Muscle layer of duodenum (tissue), 2 donors: ENCODE measurements around the gene PI4K2B.
"Not testable (repeated sequence)": the region's sequence is repeated elsewhere in the genome, so short reads cannot be mapped to it uniquely, and the experiment has no call there.

Source experiments
- H3K27ac ChIP-seq: one replicate; pipeline ENCODE4 v1.7.0; 2013; ENCODE audit warnings: mild to moderate bottlenecking, low read length
- H3K27me3 ChIP-seq: one replicate; pipeline ENCODE4 v1.7.0; 2013; ENCODE audit warnings: low read depth, mild to moderate bottlenecking, control low read depth, low read length
- H3K36me3 ChIP-seq, 2 donors: one replicate each; pipeline ENCODE4 v1.7.0; 2013; ENCODE audit warnings: low read length in 2 of 2, control low read depth in 1 of 2, mild to moderate bottlenecking in 1 of 2; ENCODE audit not compliant: insufficient read depth in 2 of 2, control insufficient read depth in 1 of 2
- H3K4me1 ChIP-seq, 2 donors: one replicate each; pipeline ENCODE4 v1.7.0; 2013; ENCODE audit warnings: low read length in 2 of 2, mild to moderate bottlenecking in 2 of 2, control low read depth in 1 of 2, moderate library complexity in 1 of 2; ENCODE audit not compliant: insufficient read depth in 2 of 2, control insufficient read depth in 1 of 2
- H3K4me3 ChIP-seq, 2 donors: one replicate each; pipeline ENCODE4 v1.7.0; 2013; ENCODE audit warnings: low read length in 2 of 2, low read depth in 1 of 2, mild to moderate bottlenecking in 1 of 2
- H3K9me3 ChIP-seq, 2 donors: one replicate each; pipeline ENCODE4 v1.7.0; 2013; ENCODE audit warnings: low read length in 2 of 2, control low read depth in 1 of 2, mild to moderate bottlenecking in 1 of 2; ENCODE audit not compliant: control insufficient read depth in 1 of 2
- donor health status: healthy.

The PI4K2B gene

GRCh38 chr4:25223802-25224375, 9.9 kb upstream of the PI4K2B start:
- Histone ChIP-seq H3K27me3 (no peaks in the 10 kb centered on the region), H3K4me1 (no peaks in the 10 kb centered on the region), H3K27ac (no peak overlapping the region), H3K4me3 (peak overlapping the region in 1 of 2 donors; percentile 33), H3K9me3 (peaks cover 24 to 36% of the 10 kb centered on the region in 2 donors), H3K36me3 (no peaks in the 10 kb centered on the region)

GRCh38 chr4:25229804-25230203, 4.0 kb upstream of the PI4K2B start:
- H3K27me3 ChIP-seq, result no peaks in the 10 kb centered on the region
- no peak overlapping the region for H3K4me3 ChIP-seq
- no peak overlapping the region for H3K27ac ChIP-seq
- H3K4me1 ChIP-seq, result no peaks in the 10 kb centered on the region
- peaks cover 11 to 12% of the 10 kb centered on the region in 2 donors for H3K9me3 ChIP-seq
- no peaks in the 10 kb centered on the region for H3K36me3 ChIP-seq

GRCh38 chr4:25233194-25233593, 639 bp upstream of the PI4K2B start:
- no peaks in the 10 kb centered on the region for H3K27me3 ChIP-seq
- H3K4me3 ChIP-seq, result peak overlapping the region; percentile 72 to 90
- H3K27ac ChIP-seq, result peak overlapping the region; percentile 74
- H3K9me3 ChIP-seq, result peaks cover 3 to 4% of the 10 kb centered on the region in 2 donors
- peaks cover 0 to 7% of the 10 kb centered on the region in 2 donors for H3K4me1 ChIP-seq
- no peaks in the 10 kb centered on the region for H3K36me3 ChIP-seq

GRCh38 chr4:25234390-25235370, 847 bp downstream of the PI4K2B start:
- H3K9me3 ChIP-seq, result peaks cover 0 to 4% of the 10 kb centered on the region in 2 donors
- H3K27me3 ChIP-seq, result no peaks in the 10 kb centered on the region
- peaks cover 0 to 7% of the 10 kb centered on the region in 2 donors for H3K4me1 ChIP-seq
- H3K4me3 ChIP-seq, result peak overlapping the region; percentile 90 to 98
- peak overlapping the region; percentile 96 for H3K27ac ChIP-seq
- no peaks in the 10 kb centered on the region for H3K36me3 ChIP-seq

- Histone ChIP-seq H3K9me3 (peaks cover 0 to 4% of the 10 kb centered on the region in 2 donors), H3K27me3 (no peaks in the 10 kb centered on the region), H3K4me1 (peaks cover 0 to 7% of the 10 kb centered on the region in 2 donors), H3K27ac (peak overlapping the region; percentile 96), H3K4me3 (peak overlapping the region; percentile 90 to 98), H3K36me3 (no peaks in the 10 kb centered on the region)
Measured at GRCh38 chr4:25235401-25235800, 1.6 kb downstream of the PI4K2B start.

DNA sequence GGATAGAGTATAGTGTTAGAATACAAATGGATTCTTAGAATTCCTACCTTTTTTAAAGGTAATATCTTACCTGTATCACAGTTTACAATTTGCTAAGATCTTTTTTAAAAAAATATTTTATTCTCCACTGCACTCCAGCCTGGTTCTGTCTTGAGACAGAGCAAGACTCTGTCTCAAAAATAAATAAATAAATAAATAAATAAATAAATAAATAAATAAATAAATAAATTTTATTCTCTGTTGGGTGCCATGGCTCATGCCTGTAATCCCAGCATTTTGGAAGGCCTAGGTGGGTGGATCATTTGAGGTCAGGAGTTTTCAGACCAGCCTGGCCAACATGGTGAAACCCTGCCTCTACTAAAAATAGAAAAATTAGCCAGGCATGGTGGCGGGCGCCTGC, 2.2 kb downstream of the PI4K2B start:
- H3K27ac ChIP-seq, H3K4me1 ChIP-seq: not testable (repeated sequence)

GRCh38 chr4:25236971-25237370, 3.1 kb downstream of the PI4K2B start:
- Histone ChIP-seq H3K4me3 (no peak overlapping the region), H3K27ac (no peak overlapping the region), H3K27me3 (no peaks in the 10 kb centered on the region), H3K4me1 (peaks cover 0 to 7% of the 10 kb centered on the region in 2 donors), H3K36me3 (no peaks in the 10 kb centered on the region), H3K9me3 (peaks cover 0 to 4% of the 10 kb centered on the region in 2 donors)

More for the DNA sequence above, 2.2 kb downstream of the PI4K2B start:
- not testable (repeated sequence) for H3K27me3 ChIP-seq, H3K9me3 ChIP-seq, H3K36me3 ChIP-seq
- peak overlapping the region in 1 of 2 donors; percentile 98 for H3K4me3 ChIP-seq

DNA sequence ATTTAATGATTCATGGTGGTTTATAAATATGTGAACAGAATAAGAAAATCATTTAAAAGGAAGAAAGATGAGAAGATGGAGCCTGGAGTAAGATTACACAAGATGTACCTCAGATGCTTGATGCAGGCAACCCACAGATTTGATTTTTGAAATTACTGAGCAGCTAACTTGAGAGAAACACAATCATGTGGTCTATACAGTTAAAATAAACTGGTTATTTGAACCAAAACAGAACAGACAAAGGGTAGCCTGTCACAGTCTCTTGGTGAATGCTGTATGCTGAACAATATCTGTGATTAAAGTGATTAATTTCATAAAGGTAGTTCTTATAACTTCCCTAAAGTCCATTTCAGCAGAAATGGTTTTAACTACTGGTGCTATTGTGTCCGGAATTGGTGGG, 4.2 kb downstream of the PI4K2B start:
- H3K4me1 ChIP-seq, result peaks cover 0 to 7% of the 10 kb centered on the region in 2 donors
- no peaks in the 10 kb centered on the region for H3K36me3 ChIP-seq

GRCh38 chr4:25239528-25239927, 5.7 kb downstream of the PI4K2B start:
- H3K36me3 ChIP-seq, H3K9me3 ChIP-seq, H3K27ac ChIP-seq, H3K4me1 ChIP-seq, H3K4me3 ChIP-seq, H3K27me3 ChIP-seq: not testable (repeated sequence)

More for the DNA sequence above, 4.2 kb downstream of the PI4K2B start:
- H3K27ac ChIP-seq, result no peak overlapping the region
- no peaks in the 10 kb centered on the region for H3K27me3 ChIP-seq
- no peaks in the 10 kb centered on the region for H3K9me3 ChIP-seq
- no peak overlapping the region for H3K4me3 ChIP-seq

DNA sequence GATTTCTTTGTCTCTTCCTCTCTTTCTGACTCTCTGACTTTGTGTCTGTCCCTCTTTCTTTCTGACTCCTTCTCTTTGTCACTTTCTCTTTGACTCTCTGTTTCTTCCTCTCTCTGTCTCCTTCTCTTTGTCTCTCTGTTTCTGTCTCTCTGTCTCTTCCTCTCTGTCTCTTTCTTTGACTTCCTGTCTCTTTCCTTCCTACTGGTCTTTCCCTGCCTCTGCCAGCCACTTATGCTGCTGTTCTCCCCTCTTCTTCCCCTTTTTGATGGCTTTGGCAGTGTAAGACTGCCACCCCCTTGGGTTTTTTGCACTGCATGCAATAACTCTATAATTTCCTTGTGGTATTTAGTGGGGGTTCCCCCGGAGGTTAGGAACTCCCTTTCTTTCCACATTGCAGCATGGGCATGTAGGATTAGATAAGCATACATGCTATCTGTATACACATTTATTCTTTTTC, 6.9 kb downstream of the PI4K2B start:
- not testable (repeated sequence) for H3K9me3 ChIP-seq, H3K27me3 ChIP-seq, H3K4me1 ChIP-seq, H3K4me3 ChIP-seq, H3K27ac ChIP-seq, H3K36me3 ChIP-seq

- not testable (repeated sequence) for H3K9me3 ChIP-seq, H3K27me3 ChIP-seq, H3K27ac ChIP-seq, H3K36me3 ChIP-seq, H3K4me3 ChIP-seq, H3K4me1 ChIP-seq
Measured at GRCh38 chr4:25242195-25242594, 8.4 kb downstream of the PI4K2B start.
